ENCODE results near the gene HOXA5.

DNA sequence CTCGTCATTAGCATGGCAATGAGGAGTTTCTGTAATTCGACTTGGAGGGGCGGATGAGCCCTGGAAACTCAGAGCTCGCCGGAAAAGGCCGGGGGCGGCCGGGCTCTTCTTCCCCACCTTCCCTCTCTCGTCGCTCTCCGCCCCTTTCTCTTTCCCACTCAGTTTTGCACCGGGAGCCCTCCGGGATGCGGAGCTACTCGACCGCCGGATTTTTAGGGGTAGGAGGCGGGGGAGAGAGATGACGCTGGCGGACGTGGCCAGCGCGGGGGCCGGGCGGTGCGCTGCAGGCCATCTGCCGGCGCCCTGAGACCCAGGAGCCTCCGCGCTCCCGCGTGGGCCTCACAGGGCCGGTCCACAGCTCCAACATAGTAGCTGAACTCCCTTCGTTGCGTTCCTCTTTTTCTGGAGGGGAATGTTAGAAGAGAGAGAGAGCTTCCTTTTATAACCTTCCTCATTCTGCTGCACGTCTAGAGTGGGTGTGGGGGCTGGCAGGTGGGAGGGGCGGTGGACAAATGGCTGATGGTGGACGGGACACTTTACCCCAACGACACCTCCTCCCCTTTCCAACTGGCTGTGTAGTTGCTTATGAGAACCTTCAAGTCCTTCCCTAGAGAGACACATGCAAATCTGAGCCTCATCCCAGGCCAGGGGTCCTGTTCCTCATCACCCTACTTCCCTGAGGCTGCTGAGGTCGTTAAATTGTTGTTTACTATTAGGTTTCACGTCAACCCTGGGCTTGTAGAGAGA lies 46.5 kb downstream of the HOXA5 start:
- TF ChIP-seq, protein P1, sequence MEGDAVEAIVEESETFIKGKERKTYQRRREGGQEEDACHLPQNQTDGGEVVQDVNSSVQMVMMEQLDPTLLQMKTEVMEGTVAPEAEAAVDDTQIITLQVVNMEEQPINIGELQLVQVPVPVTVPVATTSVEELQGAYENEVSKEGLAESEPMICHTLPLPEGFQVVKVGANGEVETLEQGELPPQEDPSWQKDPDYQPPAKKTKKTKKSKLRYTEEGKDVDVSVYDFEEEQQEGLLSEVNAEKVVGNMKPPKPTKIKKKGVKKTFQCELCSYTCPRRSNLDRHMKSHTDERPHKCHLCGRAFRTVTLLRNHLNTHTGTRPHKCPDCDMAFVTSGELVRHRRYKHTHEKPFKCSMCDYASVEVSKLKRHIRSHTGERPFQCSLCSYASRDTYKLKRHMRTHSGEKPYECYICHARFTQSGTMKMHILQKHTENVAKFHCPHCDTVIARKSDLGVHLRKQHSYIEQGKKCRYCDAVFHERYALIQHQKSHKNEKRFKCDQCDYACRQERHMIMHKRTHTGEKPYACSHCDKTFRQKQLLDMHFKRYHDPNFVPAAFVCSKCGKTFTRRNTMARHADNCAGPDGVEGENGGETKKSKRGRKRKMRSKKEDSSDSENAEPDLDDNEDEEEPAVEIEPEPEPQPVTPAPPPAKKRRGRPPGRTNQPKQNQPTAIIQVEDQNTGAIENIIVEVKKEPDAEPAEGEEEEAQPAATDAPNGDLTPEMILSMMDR (IDR thresholded peaks at IDR 0.05; ENCODE audit: low read length), result no peak
- TF ChIP-seq EZH2 (optimal IDR thresholded peaks at IDR 0.05; ENCODE audit: low read depth, low read length) (no peak), EZH2phosphoT487 (IDR thresholded peaks at IDR 0.05; ENCODE audit: low read length) (no peak)

All from MM.1S (cell line).